GM19240 (cell line): ENCODE measurements around the gene SH3TC1.

Experiments
- DNase-seq: peaks from one replicate; pipeline ENCODE4 v3.0.0; 2011; ENCODE audit warnings: low spot score; ENCODE audit not compliant: insufficient read length

The SH3TC1 gene

DNA sequence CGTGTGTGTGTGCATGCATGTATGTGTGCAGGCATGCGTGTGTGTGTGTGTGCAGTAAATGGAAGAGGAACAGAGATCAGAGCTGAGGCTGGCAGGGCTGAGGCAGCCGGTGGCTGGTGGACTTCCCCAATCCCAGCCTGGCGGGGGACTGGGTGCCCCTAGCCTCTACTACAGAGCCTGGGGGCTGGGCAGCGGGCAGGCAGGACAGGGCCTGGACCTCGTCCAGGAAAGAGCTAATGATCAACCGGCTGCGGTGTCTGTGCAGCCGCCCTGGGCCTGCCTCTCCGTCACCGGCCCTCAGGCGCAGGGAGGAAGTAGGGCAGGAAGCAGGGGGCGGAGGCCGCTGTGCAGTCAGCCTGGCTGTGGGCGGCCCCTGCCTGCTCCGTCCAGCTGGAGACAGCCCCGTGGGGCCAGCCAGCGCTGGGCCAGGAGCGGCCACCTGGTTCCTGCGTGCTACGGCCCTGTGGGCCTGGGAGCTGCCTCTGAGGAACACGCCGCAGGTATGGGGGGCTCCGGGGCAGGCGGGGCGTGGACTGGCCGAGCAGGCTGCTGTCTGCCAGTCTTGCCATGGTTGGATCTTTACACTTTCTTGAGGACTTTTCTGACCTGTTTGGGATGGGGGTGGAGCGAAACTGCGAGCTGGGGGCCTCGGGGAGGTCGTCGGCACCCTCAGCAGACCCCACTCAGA lies at the start of gene SH3TC1:
SH3TC1 (plus strand) TSS at position 385 of the 688 bp plus-strand sequence. CDS start 5,905 bp downstream, outside the sequence.
- DNase-seq = peak; percentile 81

DNA sequence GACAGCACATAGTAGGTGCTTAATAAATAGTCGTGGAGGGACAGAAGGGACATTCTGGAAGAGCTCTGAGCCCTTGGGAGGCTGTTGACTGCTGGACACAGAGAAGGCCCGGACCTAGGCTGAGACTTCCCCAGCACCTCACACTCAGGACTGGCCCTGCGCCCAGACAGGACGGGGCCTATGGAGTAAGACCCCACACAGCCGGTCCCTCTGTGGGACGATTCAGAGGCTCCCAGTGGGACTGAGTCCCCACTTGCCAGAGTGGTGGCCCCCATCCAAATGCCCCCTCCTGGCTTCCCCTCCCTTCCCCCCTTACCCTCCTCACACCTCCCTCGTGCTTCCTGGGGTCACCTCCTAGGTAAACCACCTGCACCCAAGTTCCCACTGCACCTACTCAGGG lies 49.4 kb upstream of the SH3TC1 start:
- DNase-seq = no peak

DNA sequence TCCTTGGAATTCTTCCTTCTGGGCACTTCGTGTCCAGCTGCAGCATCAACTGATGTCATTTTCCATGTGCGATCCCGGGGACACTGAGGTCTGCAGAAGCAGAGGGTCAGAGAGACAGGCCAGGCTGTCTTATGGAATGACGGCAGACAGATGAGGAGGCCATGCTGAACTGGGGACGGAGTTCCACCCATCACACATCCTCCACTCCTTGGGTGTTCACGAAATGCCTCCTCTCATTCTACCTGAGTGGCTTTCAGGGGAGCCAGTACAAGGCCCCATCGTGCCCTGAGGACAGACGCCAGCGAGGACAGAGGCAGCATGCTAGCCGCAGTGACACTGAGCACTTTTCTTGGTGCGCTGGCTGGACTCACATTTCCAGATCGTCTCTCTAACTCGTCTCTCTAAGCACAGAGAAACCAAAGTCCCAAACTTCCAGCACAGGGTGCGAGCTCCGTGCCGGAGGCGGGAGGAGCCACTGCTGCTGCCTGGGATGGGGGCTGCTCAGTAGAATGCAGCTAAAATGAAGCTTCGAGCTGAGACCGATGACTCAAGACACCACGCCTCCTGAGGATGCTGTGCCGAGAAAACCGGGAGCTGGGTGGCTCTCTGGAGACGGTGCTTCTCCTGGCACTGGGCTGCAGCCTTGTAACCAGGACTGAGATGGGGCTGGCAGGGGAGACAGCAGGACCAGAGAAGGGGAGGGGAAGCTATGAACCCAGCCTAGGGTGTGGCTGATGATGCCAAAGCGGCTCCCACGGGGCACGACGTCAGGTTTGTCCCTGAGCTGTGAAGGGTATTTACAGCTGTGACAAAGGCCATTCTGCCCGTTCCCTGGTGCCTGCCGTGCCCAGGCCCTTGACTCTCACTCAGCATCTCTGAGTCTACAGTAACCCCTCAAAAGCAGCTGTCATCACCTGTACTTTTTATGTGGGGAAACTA lies 48.7 kb upstream of the SH3TC1 start:
- DNase-seq = no peak

DNA sequence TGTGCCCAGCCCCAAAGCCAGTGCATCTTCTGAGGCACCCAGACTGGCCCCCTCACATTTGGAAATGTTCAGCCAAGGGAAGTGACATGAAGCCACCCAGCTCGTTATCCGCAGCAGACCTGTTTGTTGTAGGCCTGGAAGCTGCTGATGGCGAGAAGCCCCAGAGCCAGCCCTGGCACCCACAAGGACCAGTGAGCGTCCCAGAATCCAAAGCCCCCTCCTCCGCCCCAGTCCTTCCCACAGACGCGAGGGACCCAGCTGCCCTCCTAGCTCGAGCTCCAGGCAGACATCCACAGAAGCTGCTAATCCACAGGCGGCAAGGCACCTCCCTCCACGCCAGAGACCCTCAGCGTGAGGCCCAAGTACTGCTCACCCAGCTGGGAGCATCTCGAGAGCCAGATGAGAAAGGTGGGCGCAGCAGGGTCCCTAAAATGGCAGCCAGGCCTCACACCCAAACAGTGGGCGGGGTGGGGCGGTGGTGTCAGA lies 47.9 kb upstream of the SH3TC1 start:
- no peak for DNase-seq

DNA sequence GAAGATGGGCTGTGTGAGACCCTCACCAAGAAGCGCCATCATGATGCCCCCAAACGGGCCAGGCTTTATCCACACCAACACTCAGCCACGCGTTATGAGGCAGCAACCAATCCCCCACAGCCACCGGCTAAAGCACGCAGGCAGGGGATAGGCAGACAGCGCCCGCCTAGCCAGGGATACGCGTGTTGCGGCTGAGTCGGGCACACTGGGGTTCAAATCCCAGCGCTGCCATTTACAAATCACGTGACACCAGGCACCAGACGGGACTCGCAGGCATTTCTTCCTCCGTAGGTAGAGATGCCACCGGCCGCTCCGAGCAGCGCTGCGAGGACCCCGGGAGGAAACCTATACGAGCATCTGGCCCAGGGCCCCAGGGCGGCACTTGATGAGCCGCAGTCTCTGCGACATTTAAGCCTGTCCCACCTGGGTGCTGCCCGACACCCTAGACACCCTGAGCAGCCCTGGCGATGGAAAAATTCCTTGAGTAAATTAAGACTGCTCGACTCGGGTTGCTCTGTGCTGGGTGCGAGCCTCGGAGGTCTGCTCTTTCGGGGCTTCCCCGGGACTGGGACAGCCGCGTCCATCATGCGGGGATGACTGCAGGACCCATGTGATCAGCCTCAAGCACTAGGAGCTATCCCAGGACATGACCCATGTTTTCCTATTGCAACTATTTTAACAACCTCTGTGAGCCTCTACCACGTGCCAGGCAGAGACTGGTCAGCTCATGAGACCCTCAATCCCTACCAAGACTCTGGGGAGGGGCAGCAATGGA lies 46.8 kb upstream of the SH3TC1 start:
- DNase-seq = no peak

DNA sequence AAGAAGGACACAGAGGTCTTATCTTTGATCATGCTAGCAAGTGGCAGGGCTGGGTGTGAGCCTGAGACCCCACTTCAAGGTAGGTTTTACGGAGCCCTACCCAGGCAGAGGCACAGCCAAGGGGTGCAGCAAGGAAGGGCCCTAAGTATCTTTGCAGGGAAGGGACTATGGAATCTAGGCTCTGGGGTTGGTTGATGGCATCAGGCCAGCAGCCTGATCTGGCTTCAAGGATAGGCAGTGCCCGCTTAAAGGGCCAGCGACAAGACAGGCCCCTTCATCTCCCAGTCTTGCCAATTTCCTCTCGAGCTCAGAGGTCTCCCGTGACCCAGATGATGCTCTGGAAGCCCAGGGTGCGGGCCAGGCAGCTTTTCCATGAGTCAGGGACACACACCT lies 46.2 kb upstream of the SH3TC1 start:
- DNase-seq = no peak

DNA sequence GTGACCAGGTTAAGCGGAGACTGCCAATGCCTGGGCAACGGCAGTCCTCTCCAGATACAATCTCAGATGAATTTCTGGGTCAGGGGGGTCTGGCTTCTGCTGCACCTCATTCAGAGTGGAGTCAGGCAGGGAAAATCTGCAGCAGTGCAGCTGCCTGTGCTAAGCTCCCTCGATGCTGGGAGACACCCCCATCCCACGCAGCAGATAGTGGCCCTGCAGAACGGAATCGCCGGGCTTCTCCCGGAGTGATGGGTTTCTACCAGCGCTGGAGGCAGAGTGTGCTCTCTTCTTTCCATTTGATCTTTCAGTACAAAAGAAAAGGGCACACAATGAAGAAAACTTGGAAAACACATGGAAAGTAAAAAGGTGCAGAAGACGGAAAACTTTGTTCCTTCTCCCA lies 45.6 kb upstream of the SH3TC1 start:
- DNase-seq = no peak

DNA sequence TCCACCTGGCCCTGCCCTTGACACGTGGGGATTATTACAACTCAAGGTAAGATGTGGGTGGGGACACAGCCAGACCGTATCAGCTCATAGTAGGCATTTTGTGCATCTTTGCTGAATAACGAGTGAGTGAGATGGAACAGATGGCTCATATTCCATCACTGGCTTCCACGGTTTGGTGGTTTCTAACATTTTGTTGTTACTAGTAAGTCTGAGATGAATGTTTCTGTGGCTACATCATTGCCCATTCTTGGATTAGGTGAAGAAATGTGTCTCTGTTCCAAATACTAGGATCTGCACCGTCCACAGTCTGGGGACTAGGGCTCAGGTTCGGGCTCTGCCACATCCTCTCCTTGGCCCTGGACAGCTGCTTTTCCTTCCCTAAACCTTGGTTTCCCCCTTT lies 44.0 kb upstream of the SH3TC1 start:
- DNase-seq = no peak

DNA sequence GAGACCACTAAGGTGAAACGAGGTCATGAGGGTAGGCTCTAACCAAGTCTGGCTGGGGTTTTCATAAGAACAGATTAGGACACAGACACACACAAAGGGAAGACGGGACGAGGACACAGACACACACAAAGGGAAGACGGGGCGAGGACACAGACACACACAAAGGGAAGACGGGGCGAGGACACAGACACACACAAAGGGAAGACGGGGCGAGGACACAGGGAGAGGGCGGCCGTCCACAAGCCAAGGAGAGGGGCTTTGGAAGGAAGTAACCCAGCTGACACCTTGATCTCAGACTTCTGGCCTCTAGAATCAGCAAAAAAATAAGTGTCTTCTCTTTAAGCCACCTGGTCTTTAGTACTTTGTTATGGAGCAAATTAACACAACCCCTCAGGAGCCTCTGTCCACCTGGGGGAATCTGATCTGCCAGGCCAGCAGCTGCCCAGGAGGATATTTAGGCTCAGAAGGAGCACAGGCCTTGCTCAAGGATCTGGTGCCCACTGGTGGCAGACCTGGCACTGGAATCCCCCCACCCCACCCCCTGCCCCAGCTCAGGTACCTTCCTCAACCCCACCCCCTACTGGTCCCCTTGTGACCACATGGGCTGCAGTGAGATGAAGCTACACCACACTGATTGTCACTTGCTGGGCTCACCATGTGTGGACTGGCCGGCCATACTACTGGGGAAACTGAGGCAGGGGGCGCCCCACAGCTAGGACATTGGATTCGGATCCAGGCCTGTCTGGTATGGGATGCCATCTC lies 43.2 kb upstream of the SH3TC1 start:
- DNase-seq = no peak

DNA sequence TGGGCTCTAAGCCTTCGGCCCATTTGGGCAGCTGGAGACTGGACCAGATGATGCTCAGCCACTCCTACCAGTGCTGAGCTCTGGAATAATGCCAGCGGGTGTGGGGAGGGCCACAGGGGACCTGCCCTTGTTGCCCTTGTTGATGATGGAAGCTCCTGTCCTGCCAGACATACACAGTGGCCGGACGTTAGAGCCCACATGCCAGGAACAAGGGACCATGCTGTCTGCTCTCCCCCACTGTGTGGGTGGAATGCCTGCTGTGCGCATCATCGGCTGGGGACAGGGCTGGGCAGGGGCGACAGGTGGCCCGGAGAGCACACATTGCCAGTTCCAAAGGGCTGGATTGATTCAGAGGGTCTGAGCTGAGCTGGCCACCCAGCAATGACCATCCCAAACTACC lies 42.5 kb upstream of the SH3TC1 start:
- no peak for DNase-seq

DNA sequence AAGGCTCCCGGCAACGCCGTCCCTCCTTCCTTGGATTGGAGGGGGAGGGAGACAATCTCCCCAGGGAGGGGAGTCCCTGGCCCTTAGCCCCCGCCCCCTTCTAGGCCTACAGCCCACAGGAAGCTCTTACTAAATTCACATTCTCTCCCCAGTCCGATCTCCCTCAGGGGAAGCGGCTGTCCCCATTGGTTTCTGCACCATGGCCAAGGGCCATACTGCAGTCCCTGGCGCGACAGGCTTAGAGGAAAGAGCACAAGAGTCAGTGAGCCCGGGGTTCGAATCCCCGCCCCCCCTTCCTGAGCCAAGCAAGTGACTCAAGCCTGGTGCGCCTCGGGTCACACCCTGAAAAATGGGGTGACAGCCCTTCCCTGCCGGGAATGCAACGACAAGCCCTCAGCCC lies 41.6 kb upstream of the SH3TC1 start:
- DNase-seq = no peak

DNA sequence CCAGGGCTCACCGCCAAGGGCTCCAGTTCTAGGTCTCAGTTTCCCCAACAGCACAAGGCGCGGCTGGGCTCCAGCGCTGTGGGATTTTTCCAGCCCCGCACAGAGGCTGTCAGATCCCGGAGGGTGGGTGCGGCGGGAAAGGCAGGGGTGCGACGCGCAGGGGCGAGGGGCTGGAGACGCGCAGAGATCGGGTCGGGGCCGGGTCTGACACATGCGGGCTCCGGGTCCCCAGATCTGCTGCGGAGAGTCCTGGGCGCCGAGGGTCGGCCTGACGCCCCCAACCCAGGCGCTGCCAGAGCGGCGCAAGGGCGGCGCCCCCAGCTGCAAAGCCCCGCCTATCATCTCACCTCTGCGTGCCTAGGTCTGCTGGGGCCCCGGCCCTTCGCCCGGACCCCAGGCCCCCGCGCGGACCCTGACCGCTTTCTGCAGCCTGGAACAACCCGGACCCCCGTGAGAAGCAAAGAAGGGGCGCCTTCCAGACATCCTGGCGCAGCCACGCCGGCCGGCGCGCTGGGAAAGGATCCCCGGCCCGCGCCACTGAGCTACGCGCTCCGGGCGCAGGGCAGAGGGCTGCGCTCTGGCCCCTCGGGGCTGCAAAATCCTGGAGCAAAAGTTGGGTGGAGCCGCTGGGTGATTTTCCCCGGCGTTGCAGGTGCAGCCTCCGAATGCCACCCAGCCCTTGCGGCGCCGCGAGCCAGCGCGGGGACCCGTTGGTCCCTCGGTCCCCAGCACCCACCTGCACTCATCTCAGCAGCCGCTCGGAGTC lies 41.0 kb upstream of the SH3TC1 start:
- no peak for DNase-seq

DNA sequence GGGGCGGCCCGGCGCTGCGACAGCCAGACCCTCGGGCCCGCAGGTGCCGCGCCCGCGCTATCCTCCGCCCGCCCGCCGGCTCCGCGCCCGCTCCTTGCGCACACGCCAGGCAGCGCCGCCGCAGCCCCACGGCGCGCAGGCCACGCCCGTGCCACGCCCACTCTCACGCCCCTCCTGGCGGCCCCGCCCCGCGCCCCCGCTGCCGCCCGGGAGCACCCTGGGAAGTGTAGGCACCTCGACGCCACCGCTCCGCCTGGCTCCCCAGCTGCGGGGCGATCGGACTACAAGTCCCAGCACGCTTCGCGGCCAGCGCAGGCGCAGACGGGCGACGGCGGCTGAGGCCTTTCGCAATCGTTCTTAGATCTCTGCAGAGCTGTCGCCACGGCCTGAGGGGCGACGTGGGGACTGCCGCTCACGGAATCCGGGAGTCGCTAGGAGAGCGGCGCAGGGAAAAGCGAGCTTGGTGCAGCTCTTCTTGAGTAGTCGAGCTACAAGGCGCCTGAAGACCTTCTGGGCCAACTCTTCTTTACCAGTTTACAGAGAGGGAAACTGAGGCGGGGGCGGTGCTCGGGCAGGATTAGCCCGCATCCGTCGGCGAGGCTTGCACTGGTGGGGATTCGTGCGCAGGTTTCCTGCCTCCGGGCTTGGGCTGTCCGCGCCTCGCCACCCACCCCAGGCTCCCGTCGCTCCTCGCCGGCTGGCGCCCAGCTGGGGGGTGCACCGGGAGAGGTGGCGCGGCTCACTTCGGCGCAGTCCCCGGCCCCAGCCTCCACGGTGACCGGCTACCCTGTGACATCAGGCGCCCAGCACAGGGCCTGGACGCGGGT lies 40.2 kb upstream of the SH3TC1 start, which contains the start of gene ABLIM2:
ABLIM2 (minus strand) TSS at position 104 of the 827 bp plus-strand sequence. CDS start 124 bp downstream, outside the sequence.
- DNase-seq = peak; percentile 91

DNA sequence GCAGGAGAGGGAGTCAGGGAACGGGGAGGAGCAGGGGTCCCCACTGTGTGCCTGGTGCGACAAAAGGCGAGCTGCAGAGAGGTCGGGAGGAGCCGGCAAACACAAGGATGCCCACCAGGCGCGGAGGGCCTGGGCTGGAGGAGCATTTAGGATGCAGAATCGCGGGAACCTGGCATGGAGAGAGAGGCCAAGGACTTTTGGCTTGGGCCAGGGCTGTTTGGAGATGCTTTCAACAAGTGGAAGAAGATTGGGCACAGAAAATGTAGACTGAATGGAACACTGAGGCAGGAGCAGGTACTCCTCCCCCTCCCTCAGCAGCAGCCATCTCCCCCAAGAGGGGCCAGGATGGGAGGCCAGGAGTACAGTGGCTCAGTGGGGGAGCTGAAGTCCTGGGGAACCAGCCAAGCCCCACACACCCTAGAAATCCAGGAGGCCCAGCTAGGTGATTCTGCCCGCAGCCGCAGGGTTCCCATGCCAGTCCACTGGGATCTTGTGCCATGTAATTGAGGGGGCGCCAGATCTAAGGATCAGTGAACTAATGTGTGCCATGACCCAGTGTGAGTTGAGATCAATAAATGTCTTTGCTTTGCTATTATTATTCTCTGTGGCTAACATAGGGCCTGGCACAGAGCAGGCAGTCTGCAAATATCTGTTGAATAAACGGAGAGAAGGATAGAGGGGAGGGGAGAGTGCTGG lies 39.4 kb upstream of the SH3TC1 start:
- DNase-seq = peak; percentile 16

DNA sequence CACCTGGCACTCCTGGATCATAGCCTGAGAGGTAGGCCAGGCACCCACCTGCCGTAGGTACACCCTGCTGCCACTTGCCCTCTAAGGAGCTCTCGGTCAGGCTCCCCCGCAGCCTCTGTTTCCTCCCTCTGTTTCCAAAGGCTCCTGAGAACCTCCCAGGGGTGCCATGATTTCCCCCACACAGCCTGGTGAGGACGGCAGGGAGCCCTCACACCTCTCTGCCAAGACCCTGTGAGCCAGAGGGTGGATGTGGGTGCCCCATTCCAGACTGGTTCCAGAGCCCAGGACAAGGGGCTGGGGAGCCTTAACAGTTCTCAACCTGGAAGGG lies 38.9 kb upstream of the SH3TC1 start:
- DNase-seq = no peak

DNA sequence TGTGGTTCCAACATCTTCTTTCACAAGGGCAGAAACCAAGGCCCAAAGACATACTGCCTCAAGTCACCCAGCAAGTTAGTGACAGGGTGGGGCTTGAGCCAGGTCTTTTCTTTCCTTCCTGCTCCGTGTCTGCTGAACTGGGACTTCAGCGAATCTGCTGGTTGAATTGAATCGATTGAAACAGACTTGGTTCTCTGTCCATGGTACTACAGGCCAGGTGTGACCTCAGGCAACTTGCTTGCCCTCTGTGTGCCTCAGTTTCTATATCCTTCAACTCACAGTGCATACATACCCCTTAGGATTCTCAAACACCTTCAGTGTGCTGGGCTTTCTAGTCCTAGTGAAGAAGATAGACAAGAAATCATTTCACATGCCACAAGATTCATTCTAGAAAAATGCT lies 38.5 kb upstream of the SH3TC1 start:
- DNase-seq = no peak

DNA sequence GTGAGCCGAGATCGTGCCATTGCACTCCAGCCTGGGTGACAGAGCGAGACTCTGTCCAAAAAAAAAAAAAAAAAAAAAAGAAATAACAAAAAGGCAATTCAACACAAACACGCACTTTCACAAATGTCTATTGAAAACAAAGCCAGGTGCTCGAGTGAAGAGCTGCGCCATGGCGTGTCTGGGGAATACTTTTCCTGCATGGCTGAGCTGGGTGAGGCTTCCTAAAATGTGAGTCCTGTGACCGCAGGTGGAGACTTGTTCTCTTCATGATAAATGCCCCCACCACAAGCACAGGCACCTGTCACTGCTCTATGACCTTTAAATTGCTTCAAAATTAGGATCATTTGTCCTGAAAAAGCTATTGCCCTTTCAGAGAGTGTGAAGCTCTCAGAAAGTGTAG lies 36.5 kb upstream of the SH3TC1 start:
- DNase-seq = no peak

DNA sequence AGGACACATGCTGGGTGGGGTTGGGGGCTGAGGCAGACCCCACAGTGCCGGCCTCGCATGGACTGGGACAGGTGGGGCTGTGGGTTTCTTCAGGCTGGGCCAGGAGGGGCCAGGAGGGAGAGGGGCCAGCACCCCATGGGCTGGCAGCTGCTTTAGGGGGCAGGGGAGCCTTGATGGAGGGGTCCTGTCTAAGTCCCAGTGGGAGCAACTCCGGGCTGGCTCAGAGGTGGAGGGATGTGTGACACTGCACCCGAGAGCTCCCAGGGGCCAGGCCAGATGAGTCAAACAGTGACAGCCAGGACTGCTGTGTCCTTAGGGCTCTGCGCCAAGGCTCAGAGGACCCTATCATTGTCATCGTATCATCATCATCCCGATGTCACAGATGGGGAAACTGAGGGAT lies 36.1 kb upstream of the SH3TC1 start:
- no peak for DNase-seq
